B cell (primary cell): ENCODE data around the gene MTHFD2L.

Experiments used
- CTCF ChIP-seq: fragments of 200-600 bp; IDR thresholded peaks from one replicate; pipeline ENCODE4 v1.8.0; 2022; ENCODE audit warnings: antibody characterized with exemption, mild to moderate bottlenecking
- EZH2 ChIP-seq: IDR thresholded peaks from 2 replicates; pipeline ENCODE4 v1.6.1; 2012; ENCODE audit warnings: borderline replicate concordance, low read depth, mild to moderate bottlenecking, moderate library complexity, low read length; ENCODE audit not compliant: insufficient read depth, poor library complexity, severe bottlenecking

GRCh38 chr4:74323663-74324062, 165.7 kb downstream of the MTHFD2L start:
- TF ChIP-seq CTCF (no peak), EZH2 (no peak)
